Kidney epithelial cell (primary cell): ENCODE results near the gene ERCC6L. TPM values are rescaled to one million over a fixed set of nuclear protein-coding genes. Genes with fewer than 3 reads are reported as not detected.

Source experiments
- DNase-seq: peaks from one replicate; pipeline ENCODE4 v3.0.0-alpha.2; 2010; ENCODE audit warnings: low read depth
- H3K27me3 ChIP-seq: 2 replicates; pipeline ENCODE4 v1.6.0; 2011; ENCODE audit warnings: low read length; ENCODE audit not compliant: control insufficient read depth, insufficient read depth
- H3K36me3 ChIP-seq: 2 replicates; pipeline ENCODE4 v1.5.1; 2011; ENCODE audit warnings: low read length; ENCODE audit not compliant: control insufficient read depth, insufficient read depth
- H3K4me3 ChIP-seq: 2 replicates; pipeline ENCODE4 v1.5.1; 2011; ENCODE audit warnings: low read depth, mild to moderate bottlenecking, control low read depth, low read length
- CTCF ChIP-seq: IDR thresholded peaks from 2 replicates; pipeline ENCODE4 v1.5.1; 2011; ENCODE audit warnings: mild to moderate bottlenecking, moderate library complexity, low read length, control low read depth, inconsistent platforms; ENCODE audit not compliant: insufficient read depth, poor library complexity, severe bottlenecking
- total RNA-seq: library from RNA; depleted of rRNA; stranded (reverse); fragments of >200 nt; gene quantifications from 2 replicates; pipeline ENCODE4 v1.2.3, GENCODE V29; 2015

ERCC6L gene
- total RNA-seq, 1 donor from 2014 or later, result 0.92 TPM

GRCh38 chrX:72269671-72270251 is 30.9 kb upstream of the ERCC6L start:
- no peak for DNase-seq
- Histone ChIP-seq H3K27me3 (no peaks in the 10 kb centered on the region), H3K4me3 (no peak overlapping the region), H3K36me3 (peaks cover 2% of the 10 kb centered on the region)
- TF ChIP-seq CTCF, result no peak

GRCh38 chrX:72268597-72269365 is 30.0 kb upstream of the ERCC6L start:
- TF ChIP-seq CTCF, result no peak
- no peaks in the 10 kb centered on the region for H3K27me3 ChIP-seq
- H3K36me3 ChIP-seq, result peaks cover 2% of the 10 kb centered on the region
- no peak overlapping the region for H3K4me3 ChIP-seq
- no peak for DNase-seq

- DNase-seq, result no peak
- Histone ChIP-seq H3K4me3 (no peak overlapping the region), H3K36me3 (no peaks in the 10 kb centered on the region), H3K27me3 (no peaks in the 10 kb centered on the region)
- no peak for TF ChIP-seq CTCF
These were observed 26.4 kb upstream of the ERCC6L start for GRCh38 chrX:72265263-72265662.

GRCh38 chrX:72262077-72262476 is 23.2 kb upstream of the ERCC6L start:
- no peak for DNase-seq
- Histone ChIP-seq H3K36me3 (no peaks in the 10 kb centered on the region), H3K27me3 (peaks cover 3% of the 10 kb centered on the region), H3K4me3 (no peak overlapping the region)
- no peak for TF ChIP-seq CTCF

GRCh38 chrX:72260448-72260847 is 21.6 kb upstream of the ERCC6L start:
- H3K36me3 ChIP-seq, result no peaks in the 10 kb centered on the region
- DNase-seq, result no peak
- no peak for TF ChIP-seq CTCF

More at GRCh38 chrX:72260448-72260847, 21.6 kb upstream of the ERCC6L start:
- H3K4me3 ChIP-seq, result no peak overlapping the region
- H3K27me3 ChIP-seq, result peaks cover 11% of the 10 kb centered on the region
